Mucosa of gallbladder (tissue), 1 donor: ENCODE measurements around the gene PRIMPOL. TPM values are rescaled to one million over a fixed set of nuclear protein-coding genes. Genes with fewer than 3 reads are reported as not detected.

Source experiments
- DNase-seq: peaks from one replicate; pipeline ENCODE4 v3.0.0-alpha.2; 2020; ENCODE audit warnings: low spot score
- total RNA-seq: library from RNA; stranded (reverse); gene quantifications from one replicate; pipeline ENCODE4 v1.2.1, GENCODE V29; 2021
- donor health status: DM: no; HTN: no; CAD: no.

The PRIMPOL gene
- total RNA-seq, 1 donor from 2014 or later: 15.9 TPM

DNA sequence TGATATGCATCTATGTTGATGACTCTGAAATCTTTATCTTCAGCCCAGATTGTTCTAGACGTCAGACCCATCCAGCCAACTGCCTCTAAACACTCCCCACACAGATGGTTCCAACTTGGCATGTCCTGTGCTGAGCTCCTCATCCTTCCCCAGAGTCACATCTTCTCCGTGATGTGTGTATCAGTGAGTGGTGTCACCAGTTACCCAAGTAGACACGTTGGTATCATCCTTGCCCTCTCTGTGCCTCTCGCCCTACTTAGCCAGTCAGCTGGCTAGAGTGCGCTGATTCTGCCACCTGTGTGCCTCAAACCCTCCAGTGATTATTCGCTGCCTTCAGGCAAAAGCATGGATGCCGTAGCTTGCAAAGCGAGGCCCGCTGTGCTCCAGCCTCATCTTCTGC is 18.6 kb downstream of the PRIMPOL start:
- DNase-seq: no peak

DNA sequence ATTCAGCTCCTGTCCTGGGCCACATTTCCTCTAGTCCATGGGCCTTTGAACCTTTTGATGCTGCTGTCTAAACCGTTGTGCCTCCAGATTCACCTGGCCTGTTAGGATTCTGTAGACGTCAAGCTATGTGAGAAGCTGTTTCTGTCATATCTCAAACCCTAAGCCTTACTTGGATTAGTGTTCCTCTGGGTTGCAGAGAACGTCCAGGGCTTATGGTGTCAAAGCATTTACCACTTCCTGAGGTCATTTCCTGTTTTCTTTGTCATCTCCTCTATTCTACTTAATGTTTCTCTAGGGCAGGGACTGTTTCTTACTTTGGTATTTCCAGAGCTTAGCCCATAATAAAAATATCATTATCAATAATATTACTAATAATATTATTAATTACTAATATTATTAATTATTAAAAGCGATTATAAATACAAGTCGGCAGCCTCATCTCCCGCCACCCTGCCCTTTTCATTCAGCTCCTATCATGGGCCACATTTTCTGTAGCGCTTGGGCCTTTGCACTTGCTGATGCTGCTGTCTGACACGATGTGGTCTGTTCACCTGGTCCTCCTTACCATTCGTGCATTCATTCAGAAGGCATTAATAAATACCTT is 19.1 kb downstream of the PRIMPOL start:
- DNase-seq: no peak

DNA sequence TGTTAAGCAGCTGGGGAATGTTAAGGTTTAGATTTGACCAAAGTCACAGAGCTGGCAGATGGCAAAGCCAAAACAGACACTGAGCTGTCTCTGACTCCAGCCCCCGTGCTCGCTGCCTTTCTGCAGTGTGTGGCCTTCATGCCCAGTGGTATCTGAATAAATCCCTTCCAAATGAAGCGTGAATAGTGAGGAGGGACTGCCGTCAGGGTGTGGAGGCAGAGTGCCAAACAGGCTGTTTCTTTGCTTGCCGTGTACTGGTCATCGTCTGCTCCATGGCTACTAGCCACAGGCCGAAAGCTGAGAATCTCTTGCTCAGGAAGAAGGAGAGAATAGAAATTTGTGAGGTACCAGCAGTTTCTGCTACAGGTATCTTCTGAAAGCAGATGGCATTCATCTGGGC is 19.7 kb downstream of the PRIMPOL start:
- no peak for DNase-seq

DNA sequence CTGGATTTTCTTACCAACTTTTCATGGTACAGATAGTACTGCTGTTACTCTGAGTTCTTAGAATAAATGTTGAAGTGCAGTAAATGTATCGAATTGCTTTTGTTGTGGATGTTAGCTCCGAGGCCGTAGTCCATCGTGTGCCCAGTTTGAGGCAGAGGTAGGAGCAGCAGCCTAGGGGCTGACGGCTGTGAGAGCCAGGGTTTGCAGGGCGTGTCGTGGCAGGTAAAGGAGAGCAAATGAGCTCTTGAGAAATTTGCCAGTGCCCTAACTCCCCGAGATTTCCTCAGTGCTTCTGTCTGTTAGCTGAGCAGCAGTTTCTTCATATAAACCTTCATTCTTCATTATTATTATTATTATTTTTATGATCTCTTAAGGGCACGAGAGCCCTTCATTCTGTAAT is 21.6 kb downstream of the PRIMPOL start:
- DNase-seq: no peak

DNA sequence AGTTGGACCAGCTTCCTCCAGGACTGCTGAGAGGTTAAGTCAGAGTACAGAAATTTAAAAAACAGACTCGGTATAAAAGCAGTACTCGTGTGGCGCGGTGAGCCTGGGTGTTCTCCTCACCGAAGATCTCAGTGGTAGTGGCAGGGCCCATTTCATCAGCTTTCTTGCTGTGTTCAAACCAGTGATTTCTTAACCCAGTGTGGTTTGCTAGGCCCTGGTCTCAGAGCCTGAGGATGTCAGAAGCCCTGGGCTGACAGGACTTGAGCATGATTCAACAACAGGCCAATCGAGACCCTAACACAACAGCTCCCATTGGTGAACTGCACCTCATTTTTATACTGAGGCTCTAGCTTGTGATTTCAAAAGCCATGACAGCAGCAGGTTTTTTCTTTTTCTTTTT is 23.2 kb downstream of the PRIMPOL start:
- DNase-seq: no peak

DNA sequence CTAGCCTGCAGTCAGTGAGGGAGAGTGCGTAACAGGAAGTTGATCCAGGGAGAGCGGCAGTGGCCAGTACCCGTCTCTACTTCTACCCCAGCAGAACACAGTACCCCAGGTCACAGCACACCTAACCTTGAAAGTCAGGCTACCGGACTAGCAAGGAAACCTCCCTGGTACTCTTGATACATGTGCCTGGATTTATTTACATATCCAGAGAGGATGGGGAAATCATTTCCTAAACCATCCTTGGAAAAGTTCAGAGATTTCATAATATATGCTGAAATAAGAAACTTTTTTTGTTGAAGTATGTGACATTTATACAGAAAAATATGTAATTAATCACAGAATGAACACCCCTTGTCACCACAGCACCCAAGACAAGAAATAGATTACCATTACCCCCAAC is 24.5 kb downstream of the PRIMPOL start:
- no peak for DNase-seq

DNA sequence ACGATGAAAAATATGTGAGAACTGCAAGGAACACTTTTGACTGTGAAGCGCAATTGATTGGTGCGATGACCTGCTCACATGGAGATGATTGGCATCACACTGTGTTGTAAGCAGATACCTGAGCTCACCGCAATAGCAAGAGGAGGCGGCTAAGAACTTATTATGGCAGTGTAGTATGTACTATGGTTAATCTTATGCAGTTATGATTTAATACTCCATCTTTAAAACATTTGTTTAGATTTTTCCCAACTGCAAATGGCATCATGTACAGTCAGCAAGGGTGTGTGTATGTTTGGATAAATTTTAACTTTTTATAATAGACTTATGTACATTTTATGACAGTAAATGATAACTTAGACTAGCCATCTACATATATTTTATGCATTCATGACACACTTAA is 25.5 kb downstream of the PRIMPOL start:
- no peak for DNase-seq

DNA sequence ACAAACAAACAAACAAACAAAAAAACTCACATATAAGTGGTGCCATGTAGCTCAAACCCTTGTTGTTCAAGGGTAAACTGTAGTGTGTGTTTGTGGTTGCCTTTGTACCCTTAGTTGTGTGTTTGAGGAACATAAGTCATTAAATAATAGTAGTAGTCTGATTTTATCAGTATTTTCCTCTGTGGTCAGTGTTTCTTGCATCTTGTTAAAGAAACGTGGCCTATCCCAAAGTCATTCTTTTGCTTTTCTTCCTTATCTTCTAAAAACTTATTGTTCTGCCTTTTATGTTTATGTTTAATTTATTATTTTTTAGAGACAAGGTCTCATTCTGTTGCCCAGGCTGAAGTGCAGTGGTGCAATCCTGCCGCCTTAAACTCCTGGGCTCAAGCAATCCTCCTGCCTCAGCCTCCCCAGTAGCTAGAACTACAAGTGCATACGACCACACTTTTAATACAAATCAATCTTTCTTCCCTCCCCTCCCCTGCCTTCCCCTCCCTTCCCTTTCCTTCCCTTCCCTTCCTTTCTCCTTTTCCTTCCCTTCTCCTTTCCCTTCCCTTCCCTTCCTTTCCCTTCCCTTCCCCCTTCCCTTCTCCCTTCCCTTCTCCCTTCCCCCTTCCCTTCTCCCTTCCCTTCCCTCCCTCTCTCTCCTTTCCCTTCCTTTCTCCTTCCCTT is 26.4 kb downstream of the PRIMPOL start:
- DNase-seq: no peak

DNA sequence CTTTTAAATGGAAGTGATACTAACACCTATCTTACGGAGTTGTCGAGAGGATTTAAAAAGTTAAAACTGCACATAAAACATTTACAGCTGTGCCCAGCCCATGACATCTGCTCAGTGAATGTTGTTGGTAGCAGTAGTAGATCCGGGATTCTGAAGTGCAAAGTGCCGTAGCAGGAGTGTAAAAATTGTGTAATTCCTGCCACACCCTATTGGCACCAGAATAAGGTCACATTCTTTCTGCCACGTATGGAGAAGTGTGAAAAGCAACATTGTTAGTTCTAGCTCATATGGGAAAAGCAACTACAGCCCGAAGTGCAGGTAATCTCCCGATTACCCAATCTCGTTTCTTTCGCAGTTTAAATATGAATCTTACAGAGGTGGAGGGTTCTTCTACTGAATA is 31.2 kb downstream of the PRIMPOL start:
- peak; percentile 22 for DNase-seq

DNA sequence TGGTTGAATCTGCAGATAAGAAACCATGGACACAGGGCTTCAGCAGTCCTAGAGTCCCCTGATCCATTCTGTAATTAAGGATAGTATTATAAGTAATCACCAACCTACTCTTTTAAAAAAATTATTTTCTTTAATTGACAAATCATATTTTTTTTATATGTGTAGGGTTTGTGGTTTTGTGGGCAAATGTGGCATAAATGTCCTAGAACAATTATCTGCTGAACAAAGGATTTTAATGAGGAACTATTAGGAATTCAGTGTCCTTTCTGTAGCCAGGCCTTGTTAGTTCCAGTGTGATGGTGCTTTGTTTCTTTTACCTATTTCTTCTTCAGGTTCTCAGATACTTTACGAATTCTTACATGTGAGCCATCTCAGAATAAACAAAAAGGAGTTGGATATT is 32.4 kb downstream of the PRIMPOL start:
- DNase-seq: no peak

DNA sequence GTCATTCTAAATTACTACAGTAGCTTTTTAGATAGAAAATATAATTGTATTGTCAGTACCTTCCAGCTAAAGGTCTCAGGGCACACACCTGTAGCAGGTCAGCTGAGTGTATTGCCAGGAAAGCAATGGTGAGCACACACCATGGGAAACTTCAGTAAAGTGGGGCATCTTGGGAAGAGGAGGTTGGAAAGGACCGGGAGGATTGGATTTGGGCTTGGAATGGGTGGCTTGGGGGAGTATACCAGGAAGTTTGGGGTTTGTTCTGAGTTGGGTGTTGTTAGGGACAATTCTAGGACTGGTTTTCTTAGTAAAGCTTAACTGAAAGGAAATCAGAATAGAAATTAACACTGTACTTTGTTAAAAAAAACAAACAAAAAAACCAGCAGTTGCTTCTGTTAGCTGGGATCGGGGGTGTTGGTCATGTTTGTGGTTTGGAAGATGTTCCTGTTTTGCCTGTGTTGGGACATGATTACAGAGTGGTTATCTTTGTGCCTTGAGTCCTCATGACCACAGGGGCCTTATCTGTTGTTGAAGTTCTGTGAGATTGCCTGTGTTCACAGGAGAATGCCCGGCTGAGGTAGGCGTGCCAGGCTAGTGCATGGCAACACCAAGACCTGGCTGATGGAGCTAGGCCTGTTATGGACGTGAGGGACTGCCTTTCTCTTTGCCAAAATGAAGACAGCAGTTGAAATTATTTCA is 35.1 kb downstream of the PRIMPOL start:
- DNase-seq: no peak

DNA sequence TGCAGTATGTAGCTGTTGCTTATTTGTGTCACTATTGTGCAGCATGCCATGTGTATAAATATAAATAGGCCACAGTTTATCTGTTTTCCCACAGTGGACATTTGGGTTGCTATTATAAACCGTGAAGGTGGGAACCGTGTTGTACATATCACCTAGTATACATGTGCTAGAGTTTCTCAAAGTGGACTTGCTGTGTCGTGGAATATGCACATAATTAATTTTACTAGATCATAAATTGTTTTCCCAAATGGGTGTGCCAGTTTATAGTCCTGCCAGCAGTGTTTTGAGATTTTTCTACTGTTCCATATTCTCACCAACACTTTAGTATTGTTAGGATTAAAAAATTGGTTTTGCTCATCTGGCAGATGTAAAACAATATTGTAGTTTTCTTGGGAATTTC is 38.5 kb downstream of the PRIMPOL start:
- no peak for DNase-seq

DNA sequence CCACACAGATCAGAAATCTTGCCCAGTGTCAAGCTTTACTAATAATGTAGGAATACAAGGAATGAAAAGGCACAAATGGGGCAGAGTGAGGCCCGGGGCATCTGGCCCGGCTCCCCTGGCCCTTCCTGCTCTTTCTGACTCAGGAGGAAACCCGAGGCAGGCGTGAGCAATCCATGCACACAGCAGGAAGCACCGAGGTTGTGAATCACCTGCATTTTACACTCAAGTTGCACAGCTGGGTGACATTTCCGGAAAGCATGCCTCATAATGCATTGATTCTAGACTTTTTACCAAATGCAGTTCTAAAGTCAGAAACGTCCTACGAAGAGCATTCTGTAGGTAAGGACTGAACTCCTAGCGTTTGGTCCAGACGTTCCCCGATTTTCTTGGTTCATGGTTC is 38.9 kb downstream of the PRIMPOL start:
- no peak for DNase-seq

DNA sequence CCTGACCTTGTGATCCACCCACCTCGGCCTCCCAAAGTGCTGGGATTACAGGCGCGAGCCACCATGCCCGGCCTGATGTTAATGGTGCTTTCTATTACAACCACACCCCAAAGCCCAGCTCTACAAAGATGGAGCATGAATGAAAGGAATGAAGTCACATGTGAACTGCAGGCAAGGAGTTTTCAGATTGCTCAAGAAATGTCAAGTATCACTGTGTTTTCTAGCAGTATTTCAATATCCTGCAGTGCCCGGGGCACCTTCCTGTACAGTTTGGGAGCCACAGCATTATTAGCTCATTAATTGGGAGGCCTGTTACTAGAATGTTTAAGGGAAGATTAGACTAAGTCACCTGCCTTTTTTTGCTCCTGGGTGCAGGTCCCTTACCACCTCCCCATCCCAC is 40.1 kb downstream of the PRIMPOL start:
- no peak for DNase-seq

DNA sequence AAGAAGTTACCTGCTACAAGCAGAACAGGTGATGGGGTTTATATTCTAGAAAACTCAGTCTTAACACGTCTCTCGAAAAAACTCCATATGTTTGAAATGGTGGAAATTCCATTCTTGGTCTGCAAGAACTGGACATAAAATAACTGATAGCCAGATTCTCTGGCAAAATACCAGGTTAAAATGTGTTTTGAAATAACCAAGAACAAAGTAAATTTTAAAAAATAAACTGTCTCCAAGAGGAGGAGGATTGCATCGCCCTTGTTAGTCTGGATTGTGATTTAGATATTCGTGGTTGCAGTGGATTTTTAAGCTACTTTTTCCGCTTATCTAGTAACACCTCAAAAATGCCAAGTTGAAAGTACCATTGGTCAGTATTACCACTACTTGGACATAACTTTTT is 43.5 kb downstream of the PRIMPOL start:
- DNase-seq: no peak

DNA sequence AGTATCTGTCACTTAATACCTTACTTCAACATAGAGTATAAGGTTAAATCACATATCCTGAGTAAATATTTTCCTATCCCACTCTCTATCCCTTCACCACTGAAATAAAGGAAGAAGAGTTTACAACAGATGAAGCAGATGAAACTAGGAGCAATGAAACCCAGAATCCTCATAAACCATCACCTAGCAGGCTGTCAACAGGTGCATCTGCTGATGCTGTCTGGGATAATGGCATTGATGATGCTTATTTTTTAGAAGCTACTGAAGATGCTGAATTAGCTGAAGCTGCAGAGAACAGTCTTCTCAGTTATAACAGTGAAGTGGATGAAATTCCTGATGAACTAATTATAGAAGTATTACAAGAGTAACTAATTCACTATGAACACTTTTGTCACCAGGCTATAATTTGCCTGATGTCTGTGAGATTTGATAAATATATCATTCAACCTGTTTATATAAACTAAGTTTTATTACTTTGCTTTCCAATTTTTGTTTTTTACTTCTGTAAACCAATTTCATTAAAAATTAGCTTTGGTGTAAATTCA is 44.9 kb downstream of the PRIMPOL start:
- DNase-seq: no peak

DNA sequence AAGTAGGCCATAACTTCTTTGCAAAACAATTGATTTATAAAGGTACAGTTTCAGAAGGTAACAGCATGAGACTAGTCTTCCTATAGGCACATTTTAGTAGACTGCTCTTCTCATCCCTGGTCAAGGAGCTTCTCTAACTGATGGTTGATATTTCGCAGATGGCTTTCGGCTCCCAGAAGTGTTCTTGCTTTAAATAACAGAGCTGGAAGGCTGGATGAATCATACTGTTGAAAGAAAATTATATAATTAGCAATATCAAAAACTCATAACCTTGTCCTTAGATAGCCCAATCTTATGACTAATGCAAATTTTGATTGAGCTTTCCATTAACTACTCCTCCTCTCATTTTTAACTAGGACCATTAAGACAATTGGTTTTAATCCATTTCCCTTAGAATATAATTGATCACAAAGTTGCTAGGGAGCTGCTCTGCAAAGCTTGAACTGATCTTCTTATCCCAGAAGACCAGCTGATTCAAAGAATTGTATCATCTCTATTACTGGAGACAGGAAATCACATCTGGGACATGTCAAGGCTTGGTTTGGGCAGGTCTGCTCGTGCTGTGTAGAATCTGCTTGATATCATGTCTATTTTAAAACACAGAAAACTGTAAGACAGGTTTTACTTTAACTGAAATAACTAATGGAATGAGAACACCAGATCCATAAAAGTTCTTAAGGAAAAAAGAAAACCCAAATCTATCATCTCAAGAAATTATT is 45.8 kb downstream of the PRIMPOL start:
- DNase-seq: no peak

DNA sequence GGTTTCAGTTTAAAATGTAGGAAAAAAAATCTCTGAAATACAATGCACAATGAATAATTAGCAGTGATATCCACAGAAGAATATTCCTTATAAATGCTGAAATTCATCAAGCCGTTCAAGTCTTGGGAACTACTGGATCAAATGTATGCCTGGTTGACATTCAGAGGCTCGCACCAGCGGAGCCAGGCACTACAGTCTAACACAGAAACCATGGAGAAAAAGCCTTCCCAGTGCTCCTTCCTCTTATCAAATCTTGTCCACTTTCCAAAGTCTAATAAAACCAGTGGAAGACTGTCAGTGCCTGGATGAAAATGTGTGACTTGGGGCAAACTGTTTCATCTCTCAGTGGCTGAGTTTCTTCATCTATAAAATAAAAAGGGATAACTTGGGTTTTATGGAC is 48.4 kb downstream of the PRIMPOL start:
- DNase-seq: no peak

DNA sequence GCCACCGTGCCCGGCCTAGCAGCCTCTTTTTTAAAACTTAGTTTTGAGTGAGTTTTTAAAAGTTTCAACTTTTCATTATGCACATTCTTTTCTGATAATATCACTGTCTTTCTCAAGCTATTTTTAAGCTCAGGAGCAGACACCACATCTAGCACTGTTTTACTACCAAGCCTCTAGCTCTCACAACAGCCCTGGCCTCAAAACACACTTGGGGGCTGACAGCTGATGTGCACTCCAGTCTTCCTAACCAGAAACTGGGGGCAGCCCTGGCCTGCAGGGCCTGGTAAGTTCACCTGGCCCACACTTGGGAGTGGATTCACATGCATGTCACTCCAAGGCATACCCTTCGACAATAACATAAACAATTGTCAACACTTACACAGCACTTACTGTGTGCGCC is 50.4 kb downstream of the PRIMPOL start:
- DNase-seq: no peak

DNA sequence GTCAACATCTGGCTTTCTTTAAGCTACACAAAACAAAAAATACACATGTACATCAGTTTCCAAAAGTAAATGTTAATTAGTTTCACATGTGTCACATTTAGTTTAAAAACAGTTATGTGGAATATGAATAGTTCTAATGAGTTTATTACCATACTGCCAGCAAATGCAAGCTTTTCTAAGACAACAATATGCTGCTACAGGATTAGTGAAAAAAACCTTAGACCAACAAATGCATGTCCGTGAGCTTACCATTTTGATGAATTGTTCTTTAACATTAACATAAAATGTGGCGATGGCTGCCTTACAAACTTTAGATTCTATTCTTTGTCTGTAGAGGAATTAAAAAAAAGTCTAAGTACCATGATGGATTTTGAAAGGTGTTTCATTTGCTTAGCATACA is 52.6 kb downstream of the PRIMPOL start:
- DNase-seq: no peak

DNA sequence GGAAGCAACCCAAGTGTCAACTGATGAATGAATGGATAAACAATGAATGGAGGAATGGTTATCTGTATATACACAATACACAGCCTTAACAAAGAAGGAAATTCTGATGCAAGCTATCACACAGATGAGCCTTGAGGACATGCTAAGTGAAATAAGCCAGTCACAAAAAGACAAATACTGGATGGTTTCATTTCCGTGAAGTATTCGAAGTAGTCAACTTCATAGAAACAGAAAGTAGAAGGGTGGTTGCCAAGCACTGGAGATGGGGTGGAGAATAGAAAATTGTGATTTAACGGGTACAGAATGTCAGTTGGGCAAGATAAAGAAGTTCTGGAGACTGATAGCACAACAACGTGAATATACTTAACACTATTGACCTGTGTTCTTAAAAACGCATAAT is 56.2 kb downstream of the PRIMPOL start:
- DNase-seq: no peak

DNA sequence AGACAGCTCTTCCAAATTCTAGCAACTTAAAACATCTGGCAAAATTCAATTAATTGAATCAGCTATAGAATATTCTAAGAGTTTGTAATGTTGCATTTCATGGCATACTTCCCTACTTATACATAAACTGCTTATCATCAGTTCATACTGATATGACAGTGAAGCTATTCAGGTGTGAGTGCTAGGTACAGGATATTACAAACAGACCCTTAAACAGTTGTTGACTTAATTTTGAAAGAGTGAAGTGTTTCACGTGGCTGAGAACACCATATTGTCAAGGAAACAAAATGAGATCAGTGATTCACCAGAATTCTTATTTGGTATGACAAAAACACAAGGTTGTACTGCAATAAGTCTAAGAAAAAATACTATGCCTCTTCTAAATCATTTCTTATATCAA is 56.9 kb downstream of the PRIMPOL start:
- no peak for DNase-seq

DNA sequence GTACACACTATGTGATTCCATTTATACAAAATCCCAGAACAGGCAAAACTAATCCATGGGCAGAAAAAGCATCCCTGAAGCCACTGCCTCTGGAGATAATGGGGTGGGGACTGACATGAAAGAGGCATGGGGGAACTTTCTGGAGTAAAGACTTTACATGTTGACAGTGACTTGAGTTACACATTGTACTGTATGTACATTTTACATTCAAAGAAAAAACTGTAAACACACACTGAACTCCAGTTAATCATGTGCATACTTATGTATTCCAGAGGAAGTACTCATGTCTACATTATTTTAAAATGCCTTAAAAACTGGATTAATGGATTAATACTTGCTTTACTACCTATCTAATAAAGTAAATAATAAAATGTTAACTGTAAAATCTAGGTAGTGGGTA is 62.8 kb downstream of the PRIMPOL start:
- DNase-seq: no peak
